ENCODE measurements around the gene DNAJC11.

GRCh38 chr1:6688757-6689156 lies 12.9 kb downstream of the DNAJC11 start:
- TF ChIP-seq, protein P1, sequence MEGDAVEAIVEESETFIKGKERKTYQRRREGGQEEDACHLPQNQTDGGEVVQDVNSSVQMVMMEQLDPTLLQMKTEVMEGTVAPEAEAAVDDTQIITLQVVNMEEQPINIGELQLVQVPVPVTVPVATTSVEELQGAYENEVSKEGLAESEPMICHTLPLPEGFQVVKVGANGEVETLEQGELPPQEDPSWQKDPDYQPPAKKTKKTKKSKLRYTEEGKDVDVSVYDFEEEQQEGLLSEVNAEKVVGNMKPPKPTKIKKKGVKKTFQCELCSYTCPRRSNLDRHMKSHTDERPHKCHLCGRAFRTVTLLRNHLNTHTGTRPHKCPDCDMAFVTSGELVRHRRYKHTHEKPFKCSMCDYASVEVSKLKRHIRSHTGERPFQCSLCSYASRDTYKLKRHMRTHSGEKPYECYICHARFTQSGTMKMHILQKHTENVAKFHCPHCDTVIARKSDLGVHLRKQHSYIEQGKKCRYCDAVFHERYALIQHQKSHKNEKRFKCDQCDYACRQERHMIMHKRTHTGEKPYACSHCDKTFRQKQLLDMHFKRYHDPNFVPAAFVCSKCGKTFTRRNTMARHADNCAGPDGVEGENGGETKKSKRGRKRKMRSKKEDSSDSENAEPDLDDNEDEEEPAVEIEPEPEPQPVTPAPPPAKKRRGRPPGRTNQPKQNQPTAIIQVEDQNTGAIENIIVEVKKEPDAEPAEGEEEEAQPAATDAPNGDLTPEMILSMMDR (IDR thresholded peaks at IDR 0.05; ENCODE audit: low read depth, low read length): no peak
- TF ChIP-seq EZH2phosphoT487 (IDR thresholded peaks at IDR 0.05; ENCODE audit: low read depth): no peak
